ENCODE measurements around the gene TPCN1. TPM values are rescaled to one million over a fixed set of nuclear protein-coding genes. Genes with fewer than 3 reads are reported as not detected.

The TPCN1 gene
- total RNA-seq, 4 donors from 2014 or later: 85.1 to 1,315 (median 121) TPM

DNA sequence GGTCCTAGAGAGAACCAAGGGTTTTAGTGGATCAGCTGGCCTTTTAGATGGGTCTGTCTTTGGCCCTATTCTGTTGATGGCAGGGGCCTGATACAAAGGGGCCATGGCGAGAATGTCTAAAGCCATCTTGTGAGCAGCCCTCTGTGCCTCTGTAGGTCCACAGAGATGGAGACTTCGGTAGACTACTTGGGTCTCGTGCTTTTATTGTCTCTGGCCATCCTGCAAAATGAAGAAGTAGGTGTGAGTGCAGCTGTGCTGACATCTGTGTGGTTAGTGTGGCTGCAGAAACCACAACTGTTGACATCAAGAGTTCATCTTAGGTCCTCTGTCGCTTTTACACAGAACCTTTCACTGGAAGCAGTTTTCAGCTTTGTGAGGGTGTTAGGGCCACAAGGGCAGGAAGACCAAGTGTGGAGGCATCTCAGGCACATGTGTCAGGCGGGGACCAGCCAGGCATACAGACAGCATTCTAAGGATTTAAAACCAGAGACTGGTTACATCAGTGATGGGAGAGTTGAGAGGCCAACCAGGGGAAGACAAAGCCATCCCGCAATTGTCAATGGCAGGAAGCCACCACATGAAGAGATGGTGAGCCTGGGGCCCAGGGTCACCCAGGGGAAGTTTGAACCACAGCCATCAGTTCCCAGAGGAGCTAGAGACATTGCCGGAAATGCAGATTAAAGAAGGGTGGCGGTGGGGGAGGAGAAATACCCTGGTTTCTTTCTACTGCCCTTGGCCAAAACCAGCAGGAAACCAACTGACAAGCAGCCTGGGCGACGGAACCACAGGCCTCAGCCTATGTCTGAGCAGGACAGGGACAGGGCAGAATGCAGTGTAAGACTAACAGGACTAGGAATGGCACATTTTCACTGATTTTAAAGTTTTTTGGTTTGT lies 13.0 kb upstream of the TPCN1 start:
- Histone ChIP-seq H3K27me3 (no peaks in the 10 kb centered on the region), H3K4me3 (no peak overlapping the region), H3K36me3 (no peaks in the 10 kb centered on the region), H3K27ac (peak overlapping the region; percentile 62 to 77 (median 66)), H3K9me3 (no peaks in the 10 kb centered on the region), H3K4me1 (peaks cover 0 to 21% (median 0%) of the 10 kb centered on the region in 4 donors)
- TF ChIP-seq, protein P1, sequence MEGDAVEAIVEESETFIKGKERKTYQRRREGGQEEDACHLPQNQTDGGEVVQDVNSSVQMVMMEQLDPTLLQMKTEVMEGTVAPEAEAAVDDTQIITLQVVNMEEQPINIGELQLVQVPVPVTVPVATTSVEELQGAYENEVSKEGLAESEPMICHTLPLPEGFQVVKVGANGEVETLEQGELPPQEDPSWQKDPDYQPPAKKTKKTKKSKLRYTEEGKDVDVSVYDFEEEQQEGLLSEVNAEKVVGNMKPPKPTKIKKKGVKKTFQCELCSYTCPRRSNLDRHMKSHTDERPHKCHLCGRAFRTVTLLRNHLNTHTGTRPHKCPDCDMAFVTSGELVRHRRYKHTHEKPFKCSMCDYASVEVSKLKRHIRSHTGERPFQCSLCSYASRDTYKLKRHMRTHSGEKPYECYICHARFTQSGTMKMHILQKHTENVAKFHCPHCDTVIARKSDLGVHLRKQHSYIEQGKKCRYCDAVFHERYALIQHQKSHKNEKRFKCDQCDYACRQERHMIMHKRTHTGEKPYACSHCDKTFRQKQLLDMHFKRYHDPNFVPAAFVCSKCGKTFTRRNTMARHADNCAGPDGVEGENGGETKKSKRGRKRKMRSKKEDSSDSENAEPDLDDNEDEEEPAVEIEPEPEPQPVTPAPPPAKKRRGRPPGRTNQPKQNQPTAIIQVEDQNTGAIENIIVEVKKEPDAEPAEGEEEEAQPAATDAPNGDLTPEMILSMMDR (IDR thresholded peaks at IDR 0.05): no peak
- TF ChIP-seq POLR2AphosphoS5 (IDR thresholded peaks at IDR 0.05) (peak in 2 of 3 donors; percentile 5 to 26), EP300 (IDR thresholded peaks at IDR 0.05; ENCODE audit: low read depth) (no peak), POLR2A (IDR thresholded peaks at IDR 0.05) (no peak)
- intact Hi-C loops (cut with DNase I; ENCODE audit: low total_unique reads): no loop called here
- in situ Hi-C loops (cut with MboI; ENCODE audit: low pct_ligation_motif_present in 1 of 4, low pct_unique_long_range_greater_than_20kb in 1 of 4, low sequenced_read_pairs in 3 of 4): no loop called here
- peak; percentile 67 for DNase-seq
- 68% methylated on average over 10 of the region's 10 CpGs; no CpG with 5 or more reads in 1 of the 2 donors for WGBS, 2 donors (ENCODE audit: low coverage in 1 of 2)

- DNase-seq: no peak
- H3K27me3 ChIP-seq: no peaks in the 10 kb centered on the region
- no peak for TF ChIP-seq POLR2AphosphoS5 (IDR thresholded peaks at IDR 0.05)
- TF ChIP-seq, protein P1 (IDR thresholded peaks at IDR 0.05): no peak
- no peak for TF ChIP-seq EP300 (IDR thresholded peaks at IDR 0.05; ENCODE audit: low read depth)
- no peak for TF ChIP-seq POLR2A (IDR thresholded peaks at IDR 0.05)
- WGBS, 2 donors (ENCODE audit: low coverage in 1 of 2): 94 to 100% methylated on average over 2 to 6 of the region's 6 CpGs
- H3K9me3 ChIP-seq: no peaks in the 10 kb centered on the region
- H3K4me3 ChIP-seq: no peak overlapping the region
- H3K36me3 ChIP-seq: no peaks in the 10 kb centered on the region
- H3K4me1 ChIP-seq: peaks cover 0 to 32% (median 7%) of the 10 kb centered on the region in 4 donors
- in situ Hi-C loops (cut with MboI; ENCODE audit: low pct_ligation_motif_present in 1 of 4, low pct_unique_long_range_greater_than_20kb in 1 of 4, low sequenced_read_pairs in 3 of 4): no loop called here
- intact Hi-C loops (cut with DNase I; ENCODE audit: low total_unique reads): no loop called here
- no peak overlapping the region for H3K27ac ChIP-seq
Measured at GRCh38 chr12:113211160-113211559, 10.1 kb upstream of the TPCN1 start.

- Histone ChIP-seq H3K27me3 (no peaks in the 10 kb centered on the region), H3K4me3 (no peak overlapping the region), H3K9me3 (no peaks in the 10 kb centered on the region), H3K36me3 (no peaks in the 10 kb centered on the region), H3K27ac (peak overlapping the region; percentile 16 to 55 (median 46)), H3K4me1 (peaks cover 0 to 28% (median 14%) of the 10 kb centered on the region in 4 donors)
- intact Hi-C loops (cut with DNase I; ENCODE audit: low total_unique reads): no loop called here
- TF ChIP-seq, protein P1 (IDR thresholded peaks at IDR 0.05): peak in 3 of 5 experiments; percentile 11 to 46 (median 36)
- TF ChIP-seq POLR2AphosphoS5 (IDR thresholded peaks at IDR 0.05) (peak; percentile 48 to 68 (median 56)), EP300 (IDR thresholded peaks at IDR 0.05; ENCODE audit: low read depth) (no peak), POLR2A (IDR thresholded peaks at IDR 0.05) (no peak)
- in situ Hi-C loops (cut with MboI; ENCODE audit: low pct_ligation_motif_present in 1 of 4, low pct_unique_long_range_greater_than_20kb in 1 of 4, low sequenced_read_pairs in 3 of 4): no loop called here
- peak; percentile 53 for DNase-seq
- 37 to 53% methylated on average over 4 to 5 of the region's 5 CpGs for WGBS, 2 donors (ENCODE audit: low coverage in 1 of 2)
Measured at GRCh38 chr12:113214895-113215400, 6.3 kb upstream of the TPCN1 start.

DNA sequence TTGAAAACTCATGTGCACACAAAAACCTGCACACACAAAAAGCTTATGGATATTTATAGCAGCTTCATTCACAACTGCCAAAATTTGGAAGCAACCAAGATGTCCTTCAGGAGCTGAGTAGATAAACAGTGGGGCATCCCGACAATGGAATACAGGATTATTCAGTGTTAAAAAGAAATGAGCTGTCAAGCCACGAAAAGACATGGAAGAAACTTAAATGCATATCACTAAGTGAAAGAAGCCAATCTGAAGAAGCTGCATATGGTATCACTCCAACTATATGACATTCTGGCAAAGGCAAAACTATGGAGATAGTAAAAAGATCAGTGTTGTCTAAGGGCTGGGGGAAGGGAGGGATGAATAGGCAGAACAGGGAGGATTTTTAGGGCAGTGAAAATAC lies 5.2 kb upstream of the TPCN1 start:
- WGBS, 2 donors (ENCODE audit: low coverage in 1 of 2): 71 to 79% methylated on average over 2 of the region's 2 CpGs

More for the DNA sequence above, 5.2 kb upstream of the TPCN1 start:
- no peaks in the 10 kb centered on the region for H3K36me3 ChIP-seq
- TF ChIP-seq EP300 (IDR thresholded peaks at IDR 0.05; ENCODE audit: low read depth): no peak
- TF ChIP-seq POLR2A (IDR thresholded peaks at IDR 0.05): no peak
- no peak for TF ChIP-seq POLR2AphosphoS5 (IDR thresholded peaks at IDR 0.05)
- TF ChIP-seq, protein P1 (IDR thresholded peaks at IDR 0.05): no peak
- intact Hi-C loops (cut with DNase I; ENCODE audit: low total_unique reads): no loop called here
- no peak overlapping the region for H3K4me3 ChIP-seq
- H3K9me3 ChIP-seq: no peaks in the 10 kb centered on the region
- in situ Hi-C loops (cut with MboI; ENCODE audit: low pct_ligation_motif_present in 1 of 4, low pct_unique_long_range_greater_than_20kb in 1 of 4, low sequenced_read_pairs in 3 of 4): no loop called here
- H3K27ac ChIP-seq: no peak overlapping the region
- H3K27me3 ChIP-seq: no peaks in the 10 kb centered on the region
- peaks cover 6 to 35% (median 20%) of the 10 kb centered on the region in 4 donors for H3K4me1 ChIP-seq
- no peak for DNase-seq

Data from transverse colon (tissue), 4 donors.